ENCODE results near the gene MRPL1. TPM values are rescaled to one million over a fixed set of nuclear protein-coding genes. Genes with fewer than 3 reads are reported as not detected.

Gene MRPL1
- total RNA-seq, 1 donor from 2014 or later = 48.5 TPM

DNA sequence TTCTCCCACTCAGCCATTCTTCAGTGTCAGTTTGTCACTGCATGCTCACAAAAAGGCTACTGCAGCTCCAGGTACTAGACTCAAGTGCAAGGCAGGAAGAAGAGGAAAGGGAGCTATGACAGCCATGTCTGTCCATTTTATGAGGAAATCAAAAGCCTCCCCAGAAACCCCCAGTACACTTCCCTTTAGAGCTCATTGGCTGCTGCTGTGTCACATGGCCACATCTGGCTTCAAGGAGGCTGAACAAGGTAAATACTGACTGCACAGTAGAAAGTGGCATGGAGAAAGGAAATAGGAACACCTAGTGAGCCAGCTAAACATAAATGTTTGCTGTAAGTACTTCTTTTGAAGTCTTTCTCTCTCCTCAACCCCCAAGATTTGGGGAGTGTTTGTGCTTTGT is 127.3 kb downstream of the MRPL1 start:
- H3K27ac Mint-ChIP-seq = no peak overlapping the region

GRCh38 chr4:77990456-77990855 is 127.8 kb downstream of the MRPL1 start:
- H3K27ac ChIP-seq = no peak overlapping the region
- Mint-ChIP-seq H3K9me3 (peaks cover 2% of the 10 kb centered on the region), H3K27ac (no peak overlapping the region), H3K4me1 (peaks cover 17% of the 10 kb centered on the region), H3K4me3 (no peak overlapping the region), H3K36me3 (no peaks in the 10 kb centered on the region), H3K27me3 (ENCODE audit: insufficient read depth, low read depth) (no peaks in the 10 kb centered on the region)
- no peaks in the 10 kb centered on the region for H4K20me1 ChIP-seq (ENCODE audit: low read depth)
- no peaks in the 10 kb centered on the region for H3K27me3 ChIP-seq
- H3K4me3 ChIP-seq = no peak overlapping the region
- H2AFZ ChIP-seq (replicated peaks) = no peak overlapping the region
- no peaks in the 10 kb centered on the region for H3K4me1 ChIP-seq
- H3K9ac ChIP-seq = no peak overlapping the region
- TF ChIP-seq EZH2 (IDR thresholded peaks at IDR 0.05) (no peak), EZH2phosphoT487 (IDR thresholded peaks at IDR 0.05) (no peak)
- TF ChIP-seq, protein P1, sequence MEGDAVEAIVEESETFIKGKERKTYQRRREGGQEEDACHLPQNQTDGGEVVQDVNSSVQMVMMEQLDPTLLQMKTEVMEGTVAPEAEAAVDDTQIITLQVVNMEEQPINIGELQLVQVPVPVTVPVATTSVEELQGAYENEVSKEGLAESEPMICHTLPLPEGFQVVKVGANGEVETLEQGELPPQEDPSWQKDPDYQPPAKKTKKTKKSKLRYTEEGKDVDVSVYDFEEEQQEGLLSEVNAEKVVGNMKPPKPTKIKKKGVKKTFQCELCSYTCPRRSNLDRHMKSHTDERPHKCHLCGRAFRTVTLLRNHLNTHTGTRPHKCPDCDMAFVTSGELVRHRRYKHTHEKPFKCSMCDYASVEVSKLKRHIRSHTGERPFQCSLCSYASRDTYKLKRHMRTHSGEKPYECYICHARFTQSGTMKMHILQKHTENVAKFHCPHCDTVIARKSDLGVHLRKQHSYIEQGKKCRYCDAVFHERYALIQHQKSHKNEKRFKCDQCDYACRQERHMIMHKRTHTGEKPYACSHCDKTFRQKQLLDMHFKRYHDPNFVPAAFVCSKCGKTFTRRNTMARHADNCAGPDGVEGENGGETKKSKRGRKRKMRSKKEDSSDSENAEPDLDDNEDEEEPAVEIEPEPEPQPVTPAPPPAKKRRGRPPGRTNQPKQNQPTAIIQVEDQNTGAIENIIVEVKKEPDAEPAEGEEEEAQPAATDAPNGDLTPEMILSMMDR (IDR thresholded peaks at IDR 0.05) = no peak
- no peak overlapping the region for H3K4me2 ChIP-seq
- H3K9me3 ChIP-seq (ENCODE audit: low read depth) = no peaks in the 10 kb centered on the region
- H3K36me3 ChIP-seq = no peaks in the 10 kb centered on the region
- DNase-seq (ENCODE audit: low spot score) = no peak
- no peaks in the 10 kb centered on the region for H3K79me2 ChIP-seq (ENCODE audit: low read depth)
- no peaks in the 10 kb centered on the region for H3F3A ChIP-seq (ENCODE audit: low read depth)

More for the DNA sequence above, 127.3 kb downstream of the MRPL1 start:
- Histone ChIP-seq H3K4me2 (no peak overlapping the region), H4K20me1 (ENCODE audit: low read depth) (no peaks in the 10 kb centered on the region), H3F3A (ENCODE audit: low read depth) (no peaks in the 10 kb centered on the region), H3K9ac (no peak overlapping the region), H3K27ac (no peak overlapping the region), H3K27me3 (no peaks in the 10 kb centered on the region), H3K79me2 (ENCODE audit: low read depth) (no peaks in the 10 kb centered on the region), H3K9me3 (ENCODE audit: low read depth) (no peaks in the 10 kb centered on the region), H3K36me3 (no peaks in the 10 kb centered on the region), H3K4me1 (no peaks in the 10 kb centered on the region), H2AFZ (replicated peaks) (no peak overlapping the region), H3K4me3 (no peak overlapping the region)
- Mint-ChIP-seq H3K27me3 (ENCODE audit: insufficient read depth, low read depth) (no peaks in the 10 kb centered on the region), H3K4me3 (no peak overlapping the region), H3K9me3 (peaks cover 5% of the 10 kb centered on the region), H3K4me1 (peaks cover 17% of the 10 kb centered on the region), H3K36me3 (no peaks in the 10 kb centered on the region)
- no peak for DNase-seq (ENCODE audit: low spot score)
- TF ChIP-seq EZH2phosphoT487 (IDR thresholded peaks at IDR 0.05) (no peak), EZH2 (IDR thresholded peaks at IDR 0.05) (no peak)
- TF ChIP-seq, protein P1 (IDR thresholded peaks at IDR 0.05) = no peak

GRCh38 chr4:77990904-77991358 is 128.3 kb downstream of the MRPL1 start:
- no peaks in the 10 kb centered on the region for H3K9me3 Mint-ChIP-seq

More at GRCh38 chr4:77990904-77991358, 128.3 kb downstream of the MRPL1 start:
- Mint-ChIP-seq H3K4me3 (no peak overlapping the region), H3K27ac (no peak overlapping the region), H3K27me3 (ENCODE audit: insufficient read depth, low read depth) (no peaks in the 10 kb centered on the region), H3K36me3 (no peaks in the 10 kb centered on the region), H3K4me1 (peaks cover 17% of the 10 kb centered on the region)
- no peak overlapping the region for H3K9ac ChIP-seq
- no peak overlapping the region for H2AFZ ChIP-seq (replicated peaks)
- H3K4me3 ChIP-seq = no peak overlapping the region
- H3K4me1 ChIP-seq = no peaks in the 10 kb centered on the region
- no peak for DNase-seq (ENCODE audit: low spot score)
- H3K79me2 ChIP-seq (ENCODE audit: low read depth) = no peaks in the 10 kb centered on the region
- no peaks in the 10 kb centered on the region for H3K36me3 ChIP-seq
- H3K27me3 ChIP-seq = no peaks in the 10 kb centered on the region
- TF ChIP-seq EZH2 (IDR thresholded peaks at IDR 0.05) (no peak), EZH2phosphoT487 (IDR thresholded peaks at IDR 0.05) (no peak)
- TF ChIP-seq, protein P1 (IDR thresholded peaks at IDR 0.05) = no peak
- H3F3A ChIP-seq (ENCODE audit: low read depth) = no peaks in the 10 kb centered on the region
- no peaks in the 10 kb centered on the region for H3K9me3 ChIP-seq (ENCODE audit: low read depth)
- no peak overlapping the region for H3K4me2 ChIP-seq
- H4K20me1 ChIP-seq (ENCODE audit: low read depth) = no peaks in the 10 kb centered on the region
- H3K27ac ChIP-seq = no peak overlapping the region

Measured in neural progenitor cell (in vitro differentiated cells).